Mammary epithelial cell (primary cell): Measurements from ENCODE around the gene RCBTB2.

ENCODE experiments used
- EZH2 ChIP-seq: IDR thresholded peaks from 2 replicates; pipeline ENCODE4 v1.6.1; 2012; ENCODE audit warnings: low read length, inconsistent platforms, borderline replicate concordance
- TF ChIP-seq, protein P1 (sequence below), 2 donors: IDR thresholded peaks in 1 of 2; conservative IDR thresholded peaks in 1 of 2; 2 replicates each; pipeline ENCODE4 v1.5.1; 2011 to 2012; ENCODE audit warnings: inconsistent platforms in 2 of 2, low read length in 2 of 2, mild to moderate bottlenecking in 2 of 2, control low read depth in 1 of 2, low read depth in 1 of 2; ENCODE audit not compliant: insufficient read depth in 1 of 2; ENCODE audit errors: extremely low read depth in 1 of 2

DNA sequence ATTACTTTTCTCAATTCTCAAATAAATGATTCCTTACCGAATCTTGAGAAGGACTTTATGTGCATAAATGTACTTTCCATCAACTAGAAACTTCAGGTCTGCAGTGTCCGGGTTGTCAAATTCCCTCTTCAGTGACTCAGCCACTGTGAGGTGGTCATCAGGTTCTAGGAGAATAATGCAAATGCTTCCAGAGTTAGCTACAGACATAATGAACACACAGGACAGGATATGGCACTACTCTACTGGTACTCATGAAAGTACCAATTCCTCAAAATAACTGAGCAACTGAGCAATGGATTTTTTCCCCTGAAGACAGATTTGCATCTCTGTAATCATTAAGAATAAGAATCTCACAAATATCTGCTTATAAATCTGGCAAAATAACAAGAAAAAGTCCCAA is 31.2 kb downstream of the RCBTB2 start:
- TF ChIP-seq, protein P1, sequence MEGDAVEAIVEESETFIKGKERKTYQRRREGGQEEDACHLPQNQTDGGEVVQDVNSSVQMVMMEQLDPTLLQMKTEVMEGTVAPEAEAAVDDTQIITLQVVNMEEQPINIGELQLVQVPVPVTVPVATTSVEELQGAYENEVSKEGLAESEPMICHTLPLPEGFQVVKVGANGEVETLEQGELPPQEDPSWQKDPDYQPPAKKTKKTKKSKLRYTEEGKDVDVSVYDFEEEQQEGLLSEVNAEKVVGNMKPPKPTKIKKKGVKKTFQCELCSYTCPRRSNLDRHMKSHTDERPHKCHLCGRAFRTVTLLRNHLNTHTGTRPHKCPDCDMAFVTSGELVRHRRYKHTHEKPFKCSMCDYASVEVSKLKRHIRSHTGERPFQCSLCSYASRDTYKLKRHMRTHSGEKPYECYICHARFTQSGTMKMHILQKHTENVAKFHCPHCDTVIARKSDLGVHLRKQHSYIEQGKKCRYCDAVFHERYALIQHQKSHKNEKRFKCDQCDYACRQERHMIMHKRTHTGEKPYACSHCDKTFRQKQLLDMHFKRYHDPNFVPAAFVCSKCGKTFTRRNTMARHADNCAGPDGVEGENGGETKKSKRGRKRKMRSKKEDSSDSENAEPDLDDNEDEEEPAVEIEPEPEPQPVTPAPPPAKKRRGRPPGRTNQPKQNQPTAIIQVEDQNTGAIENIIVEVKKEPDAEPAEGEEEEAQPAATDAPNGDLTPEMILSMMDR (conservative IDR thresholded peaks at IDR 0.05 in 1 of 2, IDR thresholded peaks at IDR 0.05 in 1 of 2; ENCODE audit: extremely low read depth in 1 of 2, insufficient read depth in 1 of 2, low read depth in 1 of 2, low read length in 2 of 2), result no peak
- TF ChIP-seq EZH2, result no peak
